HepG2 (cell line): ENCODE results near the gene NDUFB4.

Experiments
- CBX2 ChIP-seq, 2 experiments: fragments of 200-600 bp in 1 of 2; sonication (generic); formaldehyde crosslinking in 1 of 2; IDR thresholded peaks; 2 replicates each; pipeline versions ENCODE4 v1.7.0 to v1.8.1; 2018 to 2022; ENCODE audit warnings: low read depth in 2 of 2, low read length in 1 of 2, mild to moderate bottlenecking in 1 of 2, missing genetic modification reagents in 1 of 2
- CBX5 ChIP-seq: sonication (generic); formaldehyde crosslinking; IDR thresholded peaks from 2 replicates; pipeline ENCODE4 v1.4.0; 2020; ENCODE audit warnings: missing genetic modification reagents, borderline replicate concordance
- NFYB ChIP-seq: sonication (generic); formaldehyde crosslinking; IDR thresholded peaks from 2 replicates; pipeline ENCODE4 v1.4.0; 2020; ENCODE audit warnings: missing genetic modification reagents
- POLR2A ChIP-seq, 2 experiments: IDR thresholded peaks; 2 replicates each; pipeline ENCODE4 v1.6.1; 2011; ENCODE audit warnings: low read depth in 2 of 2, low read length in 2 of 2, mild to moderate bottlenecking in 1 of 2, moderate library complexity in 1 of 2; ENCODE audit not compliant: insufficient read depth in 1 of 2
- SRSF1 ChIP-seq: fragments of 200-400 bp; formaldehyde crosslinking; optimal IDR thresholded peaks from 2 replicates; pipeline ENCODE3; 2017; ENCODE audit warnings: mild to moderate bottlenecking, low read depth, low read length, moderate library complexity

- no peak for TF ChIP-seq NFYB
- no peak for TF ChIP-seq CBX5 (CRISPR knock-in tag)
- TF ChIP-seq SRSF1: no peak
- TF ChIP-seq POLR2A (IDR thresholded peaks at IDR 0.05; ENCODE audit: insufficient read depth in 1 of 2, low read depth in 2 of 2, low read length in 2 of 2): no peak
- TF ChIP-seq CBX2 (IDR thresholded peaks at IDR 0.05; ENCODE audit: low read depth, low read length): no peak
- TF ChIP-seq CBX2 (CRISPR knock-in tag; IDR thresholded peaks at IDR 0.05; ENCODE audit: low read depth): no peak
Observed at GRCh38 chr3:120559242-120560061, 36.7 kb upstream of the NDUFB4 start.
